Liver (tissue), 9 donors: ENCODE results near the gene SLC6A11. TPM values are rescaled to one million over a fixed set of nuclear protein-coding genes. Genes with fewer than 3 reads are reported as not detected.

ENCODE experiments used
- DNase-seq: peaks from one replicate; pipeline ENCODE4 v3.0.0-alpha.2; 2017; ENCODE audit warnings: low spot score
- H3K27ac ChIP-seq, 2 donors: one replicate each; pipeline ENCODE4 v1.7.0; 2013; ENCODE audit warnings: inconsistent platforms in 2 of 2, low read length in 2 of 2, control low read depth in 1 of 2, low read depth in 1 of 2, mild to moderate bottlenecking in 1 of 2
- H3K27me3 ChIP-seq, 4 donors: one replicate each; pipeline versions ENCODE4 v1.6.1 to v1.7.0; 2013; ENCODE audit warnings: low read length in 3 of 4, inconsistent platforms in 1 of 4, mild to moderate bottlenecking in 1 of 4, moderate library complexity in 1 of 4; ENCODE audit not compliant: control insufficient read depth in 4 of 4, insufficient read depth in 4 of 4
- H3K36me3 ChIP-seq, 4 donors: one replicate each; pipeline versions ENCODE4 v1.6.1 to v1.7.0; 2013; ENCODE audit warnings: low read length in 3 of 4, mild to moderate bottlenecking in 3 of 4, low read depth in 1 of 4, moderate library complexity in 1 of 4; ENCODE audit not compliant: control insufficient read depth in 4 of 4, insufficient read depth in 3 of 4
- H3K4me1 ChIP-seq, 4 donors: one replicate each; pipeline versions ENCODE4 v1.6.1 to v1.7.0; 2013; ENCODE audit warnings: low read length in 3 of 4, mild to moderate bottlenecking in 3 of 4, moderate library complexity in 1 of 4; ENCODE audit not compliant: control insufficient read depth in 4 of 4, insufficient read depth in 4 of 4
- H3K4me3 ChIP-seq, 3 donors: one replicate each; pipeline versions ENCODE4 v1.6.1 to v1.7.0; 2013; ENCODE audit warnings: low read length in 3 of 3, control low read depth in 1 of 3, low read depth in 1 of 3, mild to moderate bottlenecking in 1 of 3
- H3K9ac ChIP-seq, 2 donors: one replicate each; pipeline ENCODE4 v1.7.0; 2013; ENCODE audit warnings: low read length in 2 of 2, mild to moderate bottlenecking in 2 of 2, moderate library complexity in 2 of 2, control low read depth in 1 of 2, low read depth in 1 of 2
- H3K9me3 ChIP-seq, 4 donors: one replicate each; pipeline versions ENCODE4 v1.6.1 to v1.7.0; 2013; ENCODE audit warnings: low read length in 3 of 4; ENCODE audit not compliant: control insufficient read depth in 4 of 4
- CTCF ChIP-seq: fragments of 150-350 bp; IDR thresholded peaks from 2 replicates; pipeline ENCODE4 v1.5.1; 2017; ENCODE audit warnings: improper control_type of control experiment, low read depth, low read length; ENCODE audit not compliant: missing input control
- EGR1 ChIP-seq, 2 donors: IDR thresholded peaks; 2 replicates each; pipeline ENCODE4 v1.6.1; 2016 to 2018; ENCODE audit warnings: antibody characterized with exemption in 2 of 2, low read depth in 2 of 2
- FOXA1 ChIP-seq: IDR thresholded peaks from 2 replicates; pipeline ENCODE4 v1.6.1; 2016; ENCODE audit warnings: antibody characterized with exemption
- FOXA2 ChIP-seq: IDR thresholded peaks from 2 replicates; pipeline ENCODE4 v1.6.1; 2016; ENCODE audit warnings: antibody characterized with exemption
- GABPA ChIP-seq, 2 donors: IDR thresholded peaks in 1 of 2; conservative IDR thresholded peaks in 1 of 2; 2 replicates each; pipeline ENCODE4 v1.6.1; 2016; ENCODE audit warnings: antibody characterized with exemption in 2 of 2, mild to moderate bottlenecking in 1 of 2, moderate library complexity in 1 of 2
- HNF4A ChIP-seq, 2 donors: conservative IDR thresholded peaks; 2 replicates each; pipeline ENCODE4 v1.6.1; 2016; ENCODE audit warnings: antibody characterized with exemption in 2 of 2, mild to moderate bottlenecking in 2 of 2
- HNF4G ChIP-seq: IDR thresholded peaks from 2 replicates; pipeline ENCODE4 v1.6.1; 2016; ENCODE audit warnings: antibody characterized with exemption
- MAX ChIP-seq: IDR thresholded peaks from 2 replicates; pipeline ENCODE4 v1.6.1; 2016; ENCODE audit warnings: antibody characterized with exemption
- NR2F2 ChIP-seq: IDR thresholded peaks from 2 replicates; pipeline ENCODE4 v1.6.1; 2016; ENCODE audit warnings: antibody characterized with exemption
- RAD21 ChIP-seq, 2 donors: IDR thresholded peaks; 2 replicates each; pipeline ENCODE4 v1.6.1; 2016; ENCODE audit warnings: antibody characterized with exemption in 2 of 2, mild to moderate bottlenecking in 2 of 2
- REST ChIP-seq: IDR thresholded peaks from 2 replicates; pipeline ENCODE4 v1.6.1; 2016; ENCODE audit warnings: antibody characterized with exemption, mild to moderate bottlenecking
- SP1 ChIP-seq: IDR thresholded peaks from 2 replicates; pipeline ENCODE4 v1.6.1; 2018; ENCODE audit warnings: antibody characterized with exemption, mild to moderate bottlenecking
- TAF1 ChIP-seq: conservative IDR thresholded peaks from 2 replicates; pipeline ENCODE4 v1.6.1; 2016; ENCODE audit warnings: antibody characterized with exemption, mild to moderate bottlenecking
- YY1 ChIP-seq: IDR thresholded peaks from 2 replicates; pipeline ENCODE4 v1.6.1; 2016; ENCODE audit warnings: antibody characterized with exemption, mild to moderate bottlenecking
- ZBTB33 ChIP-seq: IDR thresholded peaks from 2 replicates; pipeline ENCODE4 v1.6.1; 2016; ENCODE audit warnings: antibody characterized with exemption
- WGBS: extraction: QIAGEN DNeasy Blood & Tissue Kit; methylation state at CpG from one replicate; pipeline ENCODE4 v1.1.7; 2013; 5-methylcytosine and 5-hydroxymethylcytosine counted together
- polyA plus RNA-seq, 2 donors: library from polyadenylated mRNA; stranded (reverse) in 1 of 2; unstranded in 1 of 2; fragments of 200-250 nt in 1 of 2; fragments of >200 nt in 1 of 2; fragmentation: Nextera tagmentation in 1 of 2; extraction: Ambion mirVana in 1 of 2; gene quantifications; one replicate each; pipeline versions ENCODE4 v1.2.1 to v1.2.3, GENCODE V29; 2013 to 2015
- total RNA-seq, 2 donors: library from RNA; depleted of rRNA; stranded (reverse); fragments of >200 nt; gene quantifications; one replicate each; pipeline ENCODE4 v1.2.3, GENCODE V29; 2014
- donor health status: healthy.
- donor health status: healthy.
- donor health status: healthy.
- donor health status: healthy.
- donor health status: healthy.

The SLC6A11 gene
- total and polyA plus RNA-seq, 4 donors = under 0.01 to 7.1 (median 0.01) TPM; not detected in 1

- H3K27ac ChIP-seq = no peak overlapping the region
- H3K4me3 ChIP-seq = no peak overlapping the region
- no peaks in the 10 kb centered on the region for H3K27me3 ChIP-seq
- DNase-seq = no peak
- 20% methylated on average over 5 of the region's 5 CpGs for WGBS
- no peaks in the 10 kb centered on the region for H3K4me1 ChIP-seq
- no peak for TF ChIP-seq TAF1
- no peak for TF ChIP-seq NR2F2
- TF ChIP-seq MAX = no peak
- TF ChIP-seq EGR1 (IDR thresholded peaks at IDR 0.05; ENCODE audit: low read depth in 2 of 2) = no peak
- no peak for TF ChIP-seq ZBTB33
- no peak for TF ChIP-seq FOXA2
- no peak for TF ChIP-seq GABPA (IDR thresholded peaks at IDR 0.05 in 1 of 2, conservative IDR thresholded peaks at IDR 0.05 in 1 of 2)
- TF ChIP-seq YY1 = no peak
- no peak for TF ChIP-seq FOXA1
- no peak for TF ChIP-seq HNF4A (conservative IDR thresholded peaks at IDR 0.05)
- peak; percentile 75 for TF ChIP-seq CTCF
- no peak for TF ChIP-seq HNF4G
- peak; percentile 34 to 59 for TF ChIP-seq RAD21 (IDR thresholded peaks at IDR 0.05)
- TF ChIP-seq REST = no peak
- H3K36me3 ChIP-seq = no peaks in the 10 kb centered on the region
- H3K9me3 ChIP-seq = no peaks in the 10 kb centered on the region
- H3K9ac ChIP-seq = no peak overlapping the region
These were observed 32.4 kb upstream of the SLC6A11 start for GRCh38 chr3:10783360-10784351.

- Histone ChIP-seq H3K9ac (no peak overlapping the region), H3K27me3 (peaks cover 0 to 2% (median 0%) of the 10 kb centered on the region in 4 donors), H3K4me3 (no peak overlapping the region), H3K4me1 (no peaks in the 10 kb centered on the region), H3K36me3 (no peaks in the 10 kb centered on the region), H3K9me3 (peaks cover 0 to 4% (median 1%) of the 10 kb centered on the region in 4 donors), H3K27ac (no peak overlapping the region)
- TF ChIP-seq MAX (no peak), SP1 (no peak), YY1 (no peak)
- no peak for DNase-seq
These were observed 29.4 kb upstream of the SLC6A11 start for GRCh38 chr3:10786640-10787039.
